NCI-H128 (cell line): Measurements from ENCODE around the gene BARHL2.

ENCODE experiments used
- DNase-seq: peaks from one replicate; lab custom pipeline; 2025; ENCODE audit not compliant: unreplicated experiment; lab: John Stamatoyannopoulos, UW

Gene BARHL2

GRCh38 chr1:90716552-90717355, at the start of gene BARHL2:
Gene BARHL2 (minus strand): TSS chr1:90717302. CDS start chr1:90717195, 107 bp downstream.
- no peak for DNase-seq

DNA sequence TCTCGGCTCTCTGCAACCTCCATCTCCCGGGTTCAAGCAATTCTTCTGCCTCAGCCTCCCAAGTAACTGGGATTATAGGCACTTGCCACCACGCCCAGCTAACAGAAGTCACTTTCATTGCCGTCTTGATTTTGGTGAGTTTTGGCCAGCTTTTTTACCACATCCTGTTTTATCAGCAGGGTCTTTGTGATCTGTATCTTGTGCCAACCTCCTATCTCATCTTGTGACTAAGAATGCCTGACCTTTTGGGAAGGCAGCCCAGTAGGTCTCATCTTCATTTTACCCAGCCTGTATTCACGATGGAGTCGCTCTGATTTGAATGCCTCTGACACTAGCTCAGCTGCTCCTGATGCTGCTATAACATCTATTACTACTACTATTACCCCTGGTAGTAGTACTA, 46.8 kb upstream of the BARHL2 start:
- no peak for DNase-seq

DNA sequence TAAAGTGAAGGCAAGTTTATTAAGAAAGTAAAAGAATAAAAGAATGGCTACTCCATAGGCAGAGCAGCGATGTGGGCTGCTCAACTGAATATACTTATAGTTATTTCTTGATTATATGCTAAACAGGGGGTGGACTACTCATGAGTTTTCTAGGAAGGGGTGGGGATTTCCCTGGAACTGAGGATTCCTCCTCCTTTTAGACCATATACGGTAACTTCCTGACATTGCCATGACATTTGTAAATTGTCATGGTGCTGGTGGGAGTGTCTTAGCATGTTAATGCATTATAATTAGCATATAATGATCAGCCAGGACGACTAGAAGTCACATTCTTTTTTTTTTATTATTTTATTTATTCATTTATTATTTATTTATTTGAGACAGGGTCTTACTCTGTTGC, 46.4 kb upstream of the BARHL2 start:
- no peak for DNase-seq

GRCh38 chr1:90761781-90762589, 44.9 kb upstream of the BARHL2 start:
- DNase-seq: no peak

DNA sequence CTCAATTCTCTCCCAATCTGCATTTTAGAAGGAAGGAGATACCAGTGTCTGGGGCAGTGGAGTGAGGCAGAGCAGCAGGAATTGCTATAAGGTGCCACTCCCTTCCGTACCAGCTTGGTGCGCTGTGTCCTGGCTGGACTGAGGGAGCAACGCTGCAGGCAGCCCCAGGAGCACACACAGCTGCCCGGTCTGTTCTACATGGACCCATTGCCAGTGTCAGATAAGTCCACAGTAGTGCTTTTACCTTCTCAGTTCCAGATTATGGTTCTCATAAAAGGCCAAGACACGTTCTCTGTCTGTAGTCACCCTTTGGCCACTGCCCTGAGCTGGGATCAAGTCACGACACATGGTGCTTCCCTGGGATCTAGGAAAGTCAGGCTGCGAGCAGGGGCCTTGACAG, 44.1 kb upstream of the BARHL2 start:
- DNase-seq: no peak

GRCh38 chr1:90753556-90753955, 36.5 kb upstream of the BARHL2 start:
- no peak for DNase-seq

DNA sequence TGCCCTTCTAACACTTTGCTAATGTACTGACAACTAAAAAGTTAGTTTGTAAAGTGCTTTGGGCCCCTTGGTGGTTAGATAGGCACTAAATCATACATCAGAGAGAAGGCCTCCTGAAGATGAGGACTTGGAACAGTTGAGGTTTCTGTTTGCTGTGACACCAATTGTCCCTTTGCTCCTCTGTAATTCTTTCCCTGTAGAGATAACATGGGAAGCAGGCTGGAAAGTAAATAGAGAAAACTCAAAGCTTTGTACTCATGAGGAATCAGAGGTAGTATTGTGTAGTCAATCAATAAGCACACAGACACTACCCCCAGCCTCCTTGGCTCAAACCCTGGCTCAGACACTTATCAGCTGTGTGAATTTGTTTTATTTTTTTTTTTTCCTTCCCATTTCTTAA, 31.6 kb upstream of the BARHL2 start:
- DNase-seq: no peak

GRCh38 chr1:90746857-90747256, 29.8 kb upstream of the BARHL2 start:
- no peak for DNase-seq

DNA sequence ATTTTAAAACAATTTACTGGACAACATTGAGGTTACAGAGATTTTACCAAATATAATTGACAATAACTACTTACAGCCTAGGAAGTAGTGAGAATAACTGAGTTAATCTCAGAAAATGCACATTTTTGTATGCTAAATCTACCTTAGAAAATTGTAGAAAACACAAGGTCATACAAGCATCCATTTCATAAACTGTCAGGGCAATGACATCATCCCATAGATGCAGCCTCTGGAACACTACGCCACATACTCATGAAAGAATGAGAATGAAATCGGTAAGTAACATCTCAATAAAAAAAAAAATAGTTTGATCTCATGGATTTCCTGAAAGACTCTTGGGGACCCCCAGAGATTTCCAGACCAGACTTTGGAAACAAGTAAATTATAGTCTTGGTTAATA, 28.9 kb upstream of the BARHL2 start:
- DNase-seq: no peak

DNA sequence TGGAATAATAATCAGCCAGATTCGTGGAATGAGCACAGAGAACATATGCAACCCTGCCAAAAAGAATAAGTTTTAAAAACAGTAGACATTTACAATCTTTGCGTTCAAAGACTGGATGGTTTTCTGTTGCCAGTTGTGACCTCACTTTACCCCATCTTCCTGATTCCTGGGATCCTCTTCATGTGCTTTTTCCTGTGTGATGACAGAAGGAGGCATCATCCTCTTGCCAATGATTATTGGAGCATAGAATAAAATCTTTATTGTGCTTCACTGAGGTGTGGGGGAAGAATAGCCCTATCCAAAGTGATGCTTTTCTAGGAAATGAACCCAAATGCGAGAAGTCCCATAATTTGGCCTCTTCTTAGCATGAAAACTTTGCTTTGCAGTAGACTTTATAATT, 15.0 kb upstream of the BARHL2 start:
- no peak for DNase-seq

GRCh38 chr1:90731382-90732050, 14.4 kb upstream of the BARHL2 start:
- DNase-seq: no peak

DNA sequence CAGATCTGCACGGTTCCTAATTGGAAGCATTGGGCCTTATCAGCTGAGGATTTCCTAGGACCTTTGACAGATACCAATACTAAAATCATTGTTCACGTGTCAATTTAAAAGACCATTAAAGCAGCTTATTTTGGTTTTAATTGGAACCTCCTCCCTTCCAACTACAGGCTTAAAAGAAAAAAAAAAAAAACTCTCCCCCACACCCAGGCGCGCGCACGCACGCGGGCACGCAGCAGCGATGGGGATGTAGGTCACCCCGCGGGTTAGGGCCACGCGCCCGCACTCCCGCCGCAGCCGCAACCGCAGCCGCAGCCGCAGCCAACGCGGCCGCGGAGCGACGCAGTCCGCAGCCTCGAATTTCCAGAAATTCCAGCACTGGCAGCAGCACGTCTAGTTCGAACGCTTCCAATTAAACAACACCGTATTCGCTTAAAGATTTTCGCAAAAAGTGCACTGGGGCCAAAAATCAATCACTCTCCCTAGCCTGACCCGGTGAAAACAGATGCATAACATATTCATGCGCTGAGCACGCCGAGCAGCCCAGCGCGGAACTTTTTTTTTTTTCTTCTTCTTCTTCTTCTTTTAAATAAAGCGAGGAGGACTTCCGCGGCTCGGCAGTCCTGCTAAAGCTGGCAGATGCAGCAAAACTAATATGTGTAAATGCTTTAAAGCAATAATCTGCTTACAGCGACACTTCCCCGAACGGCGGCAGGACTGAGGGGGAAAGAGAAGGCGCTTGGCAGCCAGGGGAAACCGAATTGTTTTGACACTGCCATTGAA, 13.3 kb upstream of the BARHL2 start:
- no peak for DNase-seq

DNA sequence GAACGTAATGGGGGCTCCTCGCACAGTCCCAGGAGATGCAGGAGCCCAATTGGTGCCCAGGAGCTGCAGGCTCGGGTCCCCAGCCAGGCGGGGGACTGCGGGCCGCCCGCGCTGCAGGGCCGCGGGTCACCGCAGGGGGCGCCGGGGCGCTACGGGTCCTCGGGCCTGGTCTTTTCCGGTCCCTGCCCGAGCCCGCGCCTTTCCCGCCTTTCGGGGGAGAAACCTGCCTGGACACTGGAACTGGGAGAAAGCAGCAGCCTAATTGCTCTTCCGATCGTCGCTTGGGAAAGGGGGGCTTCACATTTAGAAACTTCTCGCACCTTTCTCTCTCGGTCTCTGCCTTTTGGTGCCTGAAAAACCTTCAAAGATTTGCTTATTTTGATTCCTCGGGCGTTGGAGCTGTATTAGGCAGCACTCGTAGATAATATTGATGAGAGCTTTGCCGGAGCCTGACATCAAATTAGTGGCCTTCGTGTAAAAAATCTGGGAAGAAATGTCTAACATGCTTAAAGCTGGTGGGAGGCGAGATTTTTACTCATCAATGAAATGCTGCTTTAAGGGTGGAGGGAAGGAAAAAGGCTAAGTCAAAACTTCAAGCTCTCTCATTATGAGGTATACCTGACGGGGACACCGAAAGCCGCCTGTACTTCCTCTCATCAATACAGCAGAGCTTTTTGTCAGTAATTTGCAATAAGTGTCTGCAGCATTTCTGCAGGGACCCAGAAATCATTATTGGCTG, 12.6 kb upstream of the BARHL2 start:
- DNase-seq: no peak

DNA sequence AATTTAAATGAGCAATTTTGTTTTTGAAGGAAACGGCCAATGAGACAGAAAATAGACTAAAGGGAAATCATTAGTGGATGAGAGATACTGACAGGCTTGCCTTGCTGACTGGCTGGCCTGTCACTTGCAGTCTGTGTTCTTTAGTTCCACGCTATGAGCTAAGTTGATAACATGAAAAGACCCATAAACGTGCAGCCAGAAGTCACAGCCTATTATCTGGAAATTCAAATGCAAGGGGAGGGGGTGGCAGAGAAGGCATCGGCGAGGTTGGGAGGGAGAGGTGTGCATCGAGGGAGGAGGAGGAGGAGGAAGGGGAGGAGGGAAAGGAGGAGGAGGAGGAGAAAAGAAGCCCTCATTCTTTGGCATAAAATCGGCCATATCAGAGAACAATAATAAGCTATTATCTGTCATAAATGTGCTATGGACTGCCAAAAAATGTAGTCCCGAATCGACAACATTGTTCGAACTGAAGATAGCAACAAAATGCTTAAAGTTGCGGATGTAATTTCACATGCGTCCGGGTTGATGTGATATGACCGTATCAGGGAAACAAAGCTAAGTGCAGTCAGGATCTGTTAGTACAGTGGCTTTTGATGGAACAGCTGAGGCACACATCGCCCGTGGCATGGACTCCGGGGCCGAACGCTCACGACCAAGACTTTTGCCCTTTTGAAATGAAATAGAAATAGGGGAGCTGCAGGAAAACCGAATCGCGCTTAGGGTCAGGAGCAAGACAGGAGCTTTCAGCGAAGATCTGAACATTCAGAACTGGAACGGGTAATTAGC, 11.6 kb upstream of the BARHL2 start:
- DNase-seq: no peak

DNA sequence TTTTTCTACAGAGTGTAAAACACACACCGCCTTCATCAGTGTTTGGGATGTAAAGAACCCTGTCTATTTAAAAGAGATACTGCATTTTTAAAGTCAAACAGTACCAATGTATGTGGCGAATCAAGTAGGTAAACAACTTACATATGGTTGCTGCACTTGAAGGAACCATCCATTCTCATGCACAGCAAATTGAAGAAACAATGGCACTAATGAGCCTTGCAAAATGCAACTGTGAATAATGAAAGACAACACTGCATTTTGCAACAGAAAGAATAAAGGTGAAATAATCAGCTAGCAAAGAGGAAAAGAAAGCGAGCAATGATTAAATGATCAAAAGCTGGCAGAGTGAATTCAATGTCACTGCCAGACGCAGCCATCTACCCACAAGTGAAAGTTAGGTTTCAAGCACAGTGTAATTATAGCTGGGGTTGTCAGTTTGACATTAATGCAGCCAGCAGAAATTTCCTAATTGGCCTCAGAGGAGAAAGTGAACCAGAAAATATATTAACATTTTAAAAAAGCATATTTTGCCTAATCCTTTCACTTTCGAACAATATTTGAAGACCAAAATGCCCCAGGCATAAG, 10.9 kb upstream of the BARHL2 start:
- DNase-seq: no peak

DNA sequence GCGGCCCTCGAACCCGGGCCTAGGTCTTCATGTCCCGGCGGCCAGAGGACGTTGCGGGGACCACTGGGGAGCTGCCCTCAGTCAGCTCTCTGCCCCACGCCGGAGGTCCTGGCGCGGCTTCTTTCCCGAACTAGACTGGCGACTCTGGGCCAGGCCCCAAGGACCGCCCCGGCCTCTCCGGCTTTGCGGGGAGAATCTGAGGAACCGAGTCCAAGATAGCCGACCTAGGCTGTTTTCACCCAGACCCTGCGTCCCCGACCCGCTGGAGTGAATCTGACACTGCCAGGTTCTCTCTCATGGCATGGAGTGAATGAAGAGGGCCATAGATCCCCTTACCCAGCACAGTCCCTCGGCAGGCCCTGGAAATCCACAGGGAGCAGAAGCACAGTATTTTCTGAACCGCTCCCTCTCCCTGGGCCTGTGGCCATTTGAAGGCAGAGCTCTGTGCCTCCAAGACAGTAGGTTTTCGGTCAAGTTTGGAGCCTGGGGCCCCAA, 9.9 kb upstream of the BARHL2 start:
- DNase-seq: no peak

DNA sequence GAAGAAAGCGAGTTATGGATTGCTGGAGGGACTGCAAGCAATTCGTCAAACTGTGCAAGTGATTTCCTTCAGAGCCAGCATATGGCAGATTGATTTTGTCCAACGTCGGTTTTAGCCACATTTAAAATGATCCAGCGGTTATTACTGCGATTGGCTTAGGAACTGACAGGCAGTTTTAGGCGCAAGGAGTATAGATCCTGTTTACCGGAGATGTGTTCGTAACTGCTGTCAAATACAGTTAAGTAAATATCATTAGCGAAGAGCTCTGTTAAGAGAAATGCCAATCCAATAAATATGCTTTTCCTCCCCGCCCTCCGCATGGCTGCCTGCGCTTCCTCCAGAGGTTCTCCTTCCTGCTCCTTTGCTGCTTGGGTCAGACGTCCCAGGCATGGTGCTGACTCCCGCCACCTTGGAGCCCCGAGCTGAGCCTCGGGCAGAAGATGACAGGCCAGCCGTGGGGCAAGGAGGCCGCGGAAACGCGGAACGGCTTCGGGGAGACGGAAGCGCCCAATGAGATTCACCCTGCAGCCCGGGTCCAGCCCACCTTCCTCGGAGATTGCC, 9.4 kb upstream of the BARHL2 start:
- no peak for DNase-seq

GRCh38 chr1:90725657-90726424, 8.7 kb upstream of the BARHL2 start:
- DNase-seq: no peak
